Uterus (tissue), 4 donors: ENCODE data around the gene C16orf87. TPM values are rescaled to one million over a fixed set of nuclear protein-coding genes. Genes with fewer than 3 reads are reported as not detected.
"Not testable (repeated sequence)": the region's sequence is repeated elsewhere in the genome, so short reads cannot be mapped to it uniquely, and the experiment has no call there.

Experiments
- DNase-seq, 2 donors: peaks; one replicate each; pipeline ENCODE4 v3.0.0-alpha.2; 2019 to 2020
- H3K27ac ChIP-seq, 2 donors: fragments of 200-600 bp; sonication (generic); 1 replicate in 1 of 2; 2 replicates in 1 of 2; pipeline ENCODE4 v1.5.1; 2016 to 2018
- H3K27me3 ChIP-seq, 2 donors: fragments of 200-600 bp; sonication (generic); one replicate each; pipeline ENCODE4 v1.5.1; 2018 to 2019; ENCODE audit warnings: control low read depth in 1 of 2
- H3K36me3 ChIP-seq, 2 donors: fragments of 200-600 bp; sonication (generic); one replicate each; pipeline ENCODE4 v1.5.1; 2019; ENCODE audit warnings: control low read depth in 1 of 2
- H3K4me1 ChIP-seq, 2 donors: fragments of 200-600 bp; sonication (generic); one replicate each; pipeline ENCODE4 v1.5.1; 2018 to 2019; ENCODE audit warnings: control low read depth in 1 of 2
- H3K4me3 ChIP-seq, 2 donors: fragments of 200-600 bp; sonication (generic); 1 replicate in 1 of 2; 2 replicates in 1 of 2; pipeline ENCODE4 v1.5.1; 2018 to 2019; ENCODE audit warnings: mild to moderate bottlenecking in 1 of 2
- H3K9me3 ChIP-seq, 2 donors: fragments of 200-600 bp; sonication (generic); one replicate each; pipeline ENCODE4 v1.5.1; 2019; ENCODE audit warnings: control low read depth in 1 of 2
- POLR2A ChIP-seq, 2 donors: fragments of 450-650 bp; IDR thresholded peaks; one replicate each; pipeline ENCODE4 v1.6.1; 2016; ENCODE audit warnings: antibody characterized with exemption in 2 of 2, mild to moderate bottlenecking in 1 of 2, moderate library complexity in 1 of 2
- intact Hi-C: fragments of 100-400 bp; cut with DNase I; formaldehyde crosslinking; loops from one replicate; pipeline ENCODE4 v1.15.1; 2023; ENCODE audit warnings: low total_unique reads
- total RNA-seq, 4 donors: library from RNA; depleted of rRNA in 3 of 4; stranded (reverse); fragments of >200 nt in 3 of 4; gene quantifications; one replicate each; pipeline versions ENCODE4 v1.1.0 to v1.2.4, GENCODE V29; 2014 to 2023
- TF ChIP-seq, protein P1 (sequence below), 4 experiments: fragments of 200-600 bp in 2 of 4; fragments of 450-650 bp in 2 of 4; sonication (generic) in 2 of 4; IDR thresholded peaks; one replicate each; pipeline ENCODE4 v1.5.1; 2016 to 2019; ENCODE audit warnings: antibody characterized with exemption in 4 of 4, mild to moderate bottlenecking in 2 of 4, moderate library complexity in 1 of 4
- donor health status: DM: yes; HTN: yes; CAD: no.

C16orf87 gene
- total RNA-seq, 4 donors from 2014 or later: under 0.01 to 20.1 (median 5.5) TPM

DNA sequence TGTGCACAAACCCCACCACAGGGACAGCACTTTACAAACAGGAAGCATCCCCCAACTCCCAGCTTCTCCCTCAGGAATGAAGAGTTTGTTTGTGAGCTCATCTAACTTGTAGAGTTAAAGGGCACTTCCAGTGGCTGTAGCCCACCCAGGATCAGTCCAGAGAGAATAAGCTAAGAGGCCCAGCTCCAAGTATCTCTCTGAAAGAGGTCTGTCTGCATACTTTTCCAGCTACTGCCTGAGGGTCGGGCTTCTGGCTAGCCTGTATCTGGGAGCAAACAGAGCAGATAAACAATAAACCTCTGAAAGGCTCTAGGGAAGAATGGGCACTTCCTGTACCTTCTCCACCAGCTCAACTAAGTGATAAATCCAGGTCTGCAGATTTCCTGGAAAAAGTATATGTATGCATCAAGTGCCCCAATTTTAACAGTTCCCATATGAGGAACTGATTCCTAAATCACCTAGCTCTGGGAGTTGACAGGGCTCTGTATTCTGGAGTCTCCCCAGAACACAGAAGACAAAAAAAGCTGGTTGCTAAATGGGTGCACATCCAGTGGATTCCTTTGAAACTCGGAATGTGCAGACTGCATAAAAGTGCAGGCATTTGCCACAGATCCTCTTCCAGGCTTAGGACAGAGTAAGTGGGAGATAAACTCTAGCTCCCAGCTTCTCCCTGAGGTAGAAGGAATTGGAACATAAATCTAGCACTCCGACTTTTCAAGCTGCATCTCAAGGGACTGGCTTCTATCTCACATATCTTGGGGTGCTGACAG lies 45.7 kb downstream of the C16orf87 start:
- Histone ChIP-seq H3K27me3 (no peaks in the 10 kb centered on the region), H3K4me1 (no peaks in the 10 kb centered on the region), H3K27ac (no peak overlapping the region), H3K9me3 (no peaks in the 10 kb centered on the region), H3K36me3 (no peaks in the 10 kb centered on the region), H3K4me3 (no peak overlapping the region)
- no peak for DNase-seq
- TF ChIP-seq, protein P1, sequence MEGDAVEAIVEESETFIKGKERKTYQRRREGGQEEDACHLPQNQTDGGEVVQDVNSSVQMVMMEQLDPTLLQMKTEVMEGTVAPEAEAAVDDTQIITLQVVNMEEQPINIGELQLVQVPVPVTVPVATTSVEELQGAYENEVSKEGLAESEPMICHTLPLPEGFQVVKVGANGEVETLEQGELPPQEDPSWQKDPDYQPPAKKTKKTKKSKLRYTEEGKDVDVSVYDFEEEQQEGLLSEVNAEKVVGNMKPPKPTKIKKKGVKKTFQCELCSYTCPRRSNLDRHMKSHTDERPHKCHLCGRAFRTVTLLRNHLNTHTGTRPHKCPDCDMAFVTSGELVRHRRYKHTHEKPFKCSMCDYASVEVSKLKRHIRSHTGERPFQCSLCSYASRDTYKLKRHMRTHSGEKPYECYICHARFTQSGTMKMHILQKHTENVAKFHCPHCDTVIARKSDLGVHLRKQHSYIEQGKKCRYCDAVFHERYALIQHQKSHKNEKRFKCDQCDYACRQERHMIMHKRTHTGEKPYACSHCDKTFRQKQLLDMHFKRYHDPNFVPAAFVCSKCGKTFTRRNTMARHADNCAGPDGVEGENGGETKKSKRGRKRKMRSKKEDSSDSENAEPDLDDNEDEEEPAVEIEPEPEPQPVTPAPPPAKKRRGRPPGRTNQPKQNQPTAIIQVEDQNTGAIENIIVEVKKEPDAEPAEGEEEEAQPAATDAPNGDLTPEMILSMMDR (IDR thresholded peaks at IDR 0.05): no peak
- no peak for TF ChIP-seq POLR2A (IDR thresholded peaks at IDR 0.05)
- intact Hi-C loops: no loop called here

DNA sequence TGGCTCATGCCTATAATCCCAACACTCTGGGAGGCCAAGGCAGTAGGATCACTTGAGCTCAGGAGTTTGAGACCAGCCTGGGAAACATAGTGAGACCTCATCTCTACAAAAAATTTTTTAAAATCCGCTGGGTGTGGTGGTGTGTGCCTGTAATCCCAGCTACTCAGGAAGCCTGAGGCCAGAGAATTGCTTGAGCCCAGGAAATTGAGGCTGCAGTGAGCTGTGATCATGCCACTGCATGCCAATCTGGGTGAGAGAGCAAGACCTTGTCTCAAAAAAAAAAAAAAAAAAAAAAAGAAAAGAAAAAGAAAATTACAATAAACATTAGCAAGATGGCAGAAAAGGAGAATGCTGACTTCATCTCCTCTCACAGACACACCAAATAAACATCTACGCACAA lies 46.4 kb downstream of the C16orf87 start:
- intact Hi-C loops, H3K27me3 ChIP-seq, H3K36me3 ChIP-seq, H3K27ac ChIP-seq, DNase-seq, H3K4me3 ChIP-seq, H3K4me1 ChIP-seq, H3K9me3 ChIP-seq: not testable (repeated sequence)

DNA sequence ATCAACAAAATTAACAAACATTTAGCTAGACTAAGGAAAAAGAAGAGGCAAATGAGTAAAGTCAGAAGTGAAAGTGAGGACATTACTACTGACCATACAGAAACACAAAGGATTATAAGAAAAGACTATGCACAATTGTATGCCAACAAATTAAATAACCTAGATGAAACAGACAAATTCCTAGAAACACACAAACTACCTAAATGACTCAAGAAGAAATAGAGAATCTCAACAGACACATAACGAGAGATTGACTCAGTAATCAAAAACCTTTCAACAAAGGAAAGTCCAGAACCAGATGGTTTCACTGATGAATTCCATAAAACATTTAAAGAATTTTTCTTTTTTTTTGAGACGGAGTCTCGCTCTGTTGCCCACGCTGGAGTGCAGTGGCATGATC lies 47.2 kb downstream of the C16orf87 start:
- Histone ChIP-seq H3K4me3 (no peak overlapping the region), H3K4me1 (no peaks in the 10 kb centered on the region), H3K27ac (no peak overlapping the region), H3K36me3 (no peaks in the 10 kb centered on the region), H3K9me3 (no peaks in the 10 kb centered on the region), H3K27me3 (no peaks in the 10 kb centered on the region)
- intact Hi-C loops: no loop called here
- DNase-seq: no peak
- no peak for TF ChIP-seq POLR2A (IDR thresholded peaks at IDR 0.05)
- TF ChIP-seq, protein P1 (IDR thresholded peaks at IDR 0.05): no peak

DNA sequence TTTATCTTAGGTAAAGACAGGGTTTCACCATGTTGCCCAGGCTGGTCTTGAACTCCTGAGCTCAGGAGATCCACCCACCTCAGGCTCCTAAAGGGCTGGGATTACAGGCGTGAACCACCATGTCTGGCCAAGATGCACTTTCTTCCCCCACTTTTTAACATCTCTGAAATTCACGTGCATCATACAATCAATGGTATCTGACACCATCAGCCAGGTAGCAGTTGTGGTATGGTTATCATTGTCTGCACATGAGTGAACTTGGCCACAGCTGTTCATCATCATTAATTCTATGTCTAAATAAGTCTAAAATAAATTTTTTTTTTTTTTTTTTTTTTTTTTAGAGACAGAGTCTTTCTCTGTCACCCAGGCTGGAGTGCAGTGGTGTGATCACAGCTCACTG lies 48.7 kb downstream of the C16orf87 start:
- Histone ChIP-seq H3K9me3 (no peaks in the 10 kb centered on the region), H3K4me1 (no peaks in the 10 kb centered on the region), H3K36me3 (no peaks in the 10 kb centered on the region), H3K27ac (no peak overlapping the region), H3K27me3 (no peaks in the 10 kb centered on the region), H3K4me3 (no peak overlapping the region)
- intact Hi-C loops: no loop called here
- TF ChIP-seq, protein P1 (IDR thresholded peaks at IDR 0.05): no peak
- TF ChIP-seq POLR2A (IDR thresholded peaks at IDR 0.05): no peak
- DNase-seq: no peak

DNA sequence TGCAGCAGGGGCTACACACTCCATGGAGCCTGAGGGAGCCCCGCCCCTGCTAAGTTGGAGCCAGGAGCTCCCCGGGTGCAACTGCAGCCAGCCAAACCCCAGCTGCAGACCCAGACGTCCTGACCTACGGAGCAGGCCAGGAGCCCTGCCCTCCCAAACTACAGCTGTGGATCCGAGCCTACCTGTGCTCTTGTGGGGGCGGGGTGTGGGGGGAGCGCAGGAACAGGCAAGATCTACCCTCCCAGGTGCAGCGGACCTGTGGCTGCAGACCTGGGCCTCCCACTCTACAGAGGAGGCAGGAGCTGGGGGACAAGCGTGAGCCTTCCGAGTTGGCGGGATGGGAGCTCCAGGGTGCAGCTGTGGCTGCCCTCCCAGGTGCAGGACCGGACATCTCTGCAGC lies 53.2 kb downstream of the C16orf87 start:
- Histone ChIP-seq H3K27me3 (no peaks in the 10 kb centered on the region), H3K4me3 (no peak overlapping the region), H3K9me3 (no peaks in the 10 kb centered on the region), H3K27ac (no peak overlapping the region), H3K4me1 (no peaks in the 10 kb centered on the region), H3K36me3 (no peaks in the 10 kb centered on the region)
- DNase-seq: no peak
- intact Hi-C loops: no loop called here
- TF ChIP-seq, protein P1 (IDR thresholded peaks at IDR 0.05): no peak
- no peak for TF ChIP-seq POLR2A (IDR thresholded peaks at IDR 0.05)
